ENCODE measurements around the gene IL3. TPM values are rescaled to one million over a fixed set of nuclear protein-coding genes. Genes with fewer than 3 reads are reported as not detected.

Gene IL3
- total RNA-seq, 4 donors from 2014 or later, result not detected

- Histone ChIP-seq H3K36me3 (no peaks in the 10 kb centered on the region), H3K9me3 (no peaks in the 10 kb centered on the region), H3K27ac (no peak overlapping the region), H3K27me3 (no peaks in the 10 kb centered on the region), H3K4me3 (no peak overlapping the region), H3K4me1 (peaks cover 0 to 14% (median 9%) of the 10 kb centered on the region in 3 donors)
- intact Hi-C loops (cut with DNase I), result no loop called here
- WGBS, 2 donors, result 67% methylated on average over 1 of the region's 3 CpGs; no CpG with 5 or more reads in 1 of the 2 donors
- no peak for DNase-seq
- no peak for TF ChIP-seq POLR2A (IDR thresholded peaks at IDR 0.05)
- TF ChIP-seq, protein P1, sequence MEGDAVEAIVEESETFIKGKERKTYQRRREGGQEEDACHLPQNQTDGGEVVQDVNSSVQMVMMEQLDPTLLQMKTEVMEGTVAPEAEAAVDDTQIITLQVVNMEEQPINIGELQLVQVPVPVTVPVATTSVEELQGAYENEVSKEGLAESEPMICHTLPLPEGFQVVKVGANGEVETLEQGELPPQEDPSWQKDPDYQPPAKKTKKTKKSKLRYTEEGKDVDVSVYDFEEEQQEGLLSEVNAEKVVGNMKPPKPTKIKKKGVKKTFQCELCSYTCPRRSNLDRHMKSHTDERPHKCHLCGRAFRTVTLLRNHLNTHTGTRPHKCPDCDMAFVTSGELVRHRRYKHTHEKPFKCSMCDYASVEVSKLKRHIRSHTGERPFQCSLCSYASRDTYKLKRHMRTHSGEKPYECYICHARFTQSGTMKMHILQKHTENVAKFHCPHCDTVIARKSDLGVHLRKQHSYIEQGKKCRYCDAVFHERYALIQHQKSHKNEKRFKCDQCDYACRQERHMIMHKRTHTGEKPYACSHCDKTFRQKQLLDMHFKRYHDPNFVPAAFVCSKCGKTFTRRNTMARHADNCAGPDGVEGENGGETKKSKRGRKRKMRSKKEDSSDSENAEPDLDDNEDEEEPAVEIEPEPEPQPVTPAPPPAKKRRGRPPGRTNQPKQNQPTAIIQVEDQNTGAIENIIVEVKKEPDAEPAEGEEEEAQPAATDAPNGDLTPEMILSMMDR (IDR thresholded peaks at IDR 0.05), result no peak
Observed at GRCh38 chr5:132069994-132070393, 9.5 kb downstream of the IL3 start.

DNA sequence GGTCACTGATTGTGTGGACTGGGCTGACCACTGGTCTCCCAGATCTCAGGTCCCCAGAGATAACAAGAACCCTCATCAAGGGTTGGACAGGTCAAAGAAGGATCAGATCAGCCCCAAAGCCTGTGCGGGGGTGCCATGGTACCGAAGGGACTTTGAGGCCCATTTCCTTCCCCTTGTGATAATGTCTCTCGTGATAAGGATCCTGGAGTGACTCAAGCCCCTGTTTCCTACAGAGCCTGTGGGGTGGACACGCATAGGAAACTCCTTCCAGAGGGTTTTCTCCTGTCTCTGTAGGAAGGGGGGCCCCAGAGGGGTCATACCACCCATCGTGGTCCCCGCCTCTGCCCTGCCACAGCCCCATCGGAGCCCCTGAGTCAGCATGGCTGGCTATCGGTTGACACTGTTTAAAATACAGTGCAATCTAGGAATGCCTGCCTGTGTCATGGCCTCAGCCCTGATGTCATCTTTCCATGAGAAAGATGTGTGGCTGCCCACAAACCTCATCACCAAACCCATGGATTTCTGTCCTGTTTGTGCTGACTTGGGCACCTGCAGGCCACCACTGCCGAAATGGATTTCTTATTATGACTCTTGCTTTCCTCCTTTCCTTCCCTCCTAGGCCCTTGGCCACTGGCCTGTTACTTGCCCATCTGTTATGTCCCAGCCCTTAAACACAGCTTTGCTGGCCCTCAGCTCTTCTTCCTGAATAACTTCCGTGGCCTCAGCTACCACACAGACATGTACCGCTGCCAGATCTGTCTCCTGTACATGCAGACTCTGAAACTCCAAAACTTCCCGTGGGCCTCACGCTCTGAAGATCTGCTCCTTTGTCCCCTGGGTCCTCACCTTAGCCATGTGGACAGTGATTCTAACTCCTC, 10.2 kb downstream of the IL3 start:
- H3K9me3 ChIP-seq, result no peaks in the 10 kb centered on the region
- intact Hi-C loops (cut with DNase I), result no loop called here
- no peaks in the 10 kb centered on the region for H3K27me3 ChIP-seq
- H3K4me3 ChIP-seq, result no peak overlapping the region
- 64 to 77% methylated on average over 13 of the region's 13 CpGs for WGBS, 2 donors
- peaks cover 0 to 20% (median 11%) of the 10 kb centered on the region in 3 donors for H3K4me1 ChIP-seq
- no peaks in the 10 kb centered on the region for H3K36me3 ChIP-seq
- no peak for DNase-seq
- TF ChIP-seq POLR2A (IDR thresholded peaks at IDR 0.05), result no peak
- TF ChIP-seq, protein P1 (IDR thresholded peaks at IDR 0.05), result no peak
- H3K27ac ChIP-seq, result no peak overlapping the region

GRCh38 chr5:132071338-132071707, 10.9 kb downstream of the IL3 start:
- intact Hi-C loops (cut with DNase I), result no loop called here
- Histone ChIP-seq H3K9me3 (no peaks in the 10 kb centered on the region), H3K27ac (no peak overlapping the region), H3K36me3 (no peaks in the 10 kb centered on the region), H3K4me1 (peaks cover 0 to 20% (median 11%) of the 10 kb centered on the region in 3 donors), H3K4me3 (no peak overlapping the region), H3K27me3 (no peaks in the 10 kb centered on the region)
- TF ChIP-seq POLR2A (IDR thresholded peaks at IDR 0.05), result no peak
- TF ChIP-seq, protein P1 (IDR thresholded peaks at IDR 0.05), result no peak
- DNase-seq, result no peak
- 69 to 89% methylated on average over 2 of the region's 2 CpGs for WGBS, 2 donors

GRCh38 chr5:132072070-132072469, 11.6 kb downstream of the IL3 start:
- TF ChIP-seq POLR2A (IDR thresholded peaks at IDR 0.05), result no peak
- TF ChIP-seq, protein P1 (IDR thresholded peaks at IDR 0.05), result no peak
- Histone ChIP-seq H3K27me3 (no peaks in the 10 kb centered on the region), H3K9me3 (no peaks in the 10 kb centered on the region), H3K36me3 (no peaks in the 10 kb centered on the region), H3K27ac (no peak overlapping the region), H3K4me3 (no peak overlapping the region), H3K4me1 (peaks cover 0 to 20% (median 11%) of the 10 kb centered on the region in 3 donors)
- 75 to 83% methylated on average over 1 to 3 of the region's 4 CpGs for WGBS, 2 donors
- intact Hi-C loops (cut with DNase I), result no loop called here
- DNase-seq, result no peak

GRCh38 chr5:132072528-132072927, 12.1 kb downstream of the IL3 start:
- no peaks in the 10 kb centered on the region for H3K36me3 ChIP-seq
- peaks cover 0 to 20% (median 11%) of the 10 kb centered on the region in 3 donors for H3K4me1 ChIP-seq
- H3K4me3 ChIP-seq, result no peak overlapping the region
- no peak for TF ChIP-seq POLR2A (IDR thresholded peaks at IDR 0.05)
- TF ChIP-seq, protein P1 (IDR thresholded peaks at IDR 0.05), result no peak
- 56 to 78% methylated on average over 2 of the region's 2 CpGs for WGBS, 2 donors
- H3K27ac ChIP-seq, result no peak overlapping the region
- intact Hi-C loops (cut with DNase I), result no loop called here
- H3K27me3 ChIP-seq, result no peaks in the 10 kb centered on the region
- H3K9me3 ChIP-seq, result no peaks in the 10 kb centered on the region
- no peak for DNase-seq
